Right lobe of liver (tissue), 4 donors: ENCODE results near the gene HS6ST2.

Experiments used
- POLR2A ChIP-seq: fragments of 450-650 bp; IDR thresholded peaks from one replicate; pipeline ENCODE4 v1.6.1; 2017; ENCODE audit warnings: antibody characterized with exemption, mild to moderate bottlenecking
- TF ChIP-seq, protein P1 (sequence below), 4 donors: fragments of 200-600 bp in 3 of 4; fragments of 450-650 bp in 1 of 4; IDR thresholded peaks; one replicate each; pipeline versions ENCODE4 v1.5.1 to v1.8.0; 2016 to 2022; ENCODE audit warnings: antibody characterized with exemption in 4 of 4, mild to moderate bottlenecking in 2 of 4
- donor health status: DM: no; HTN: no; CAD: no.
- donor health status: DM: no; HTN: no; CAD: no.
- donor health status: DM: no; HTN: yes; CAD: no.

DNA sequence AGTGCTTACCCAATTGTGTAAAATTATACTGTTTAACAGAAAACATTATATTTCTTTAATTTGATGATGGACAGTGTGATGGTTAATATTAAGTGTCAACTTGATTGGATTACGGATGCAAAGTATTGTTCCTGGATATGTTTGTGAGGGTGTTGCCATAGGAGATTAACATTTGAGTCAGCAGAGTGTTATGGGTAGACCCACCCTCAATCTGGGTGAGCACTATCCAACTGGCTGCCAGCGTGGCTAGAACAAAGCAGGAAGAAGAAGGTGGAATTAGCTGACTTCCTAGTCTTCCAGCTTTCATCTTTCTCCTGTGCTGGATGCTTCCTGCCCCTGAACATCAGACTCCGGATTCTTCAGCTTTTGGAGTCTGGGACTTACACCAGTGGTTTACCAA is 42.1 kb downstream of the HS6ST2 start:
- TF ChIP-seq, protein P1, sequence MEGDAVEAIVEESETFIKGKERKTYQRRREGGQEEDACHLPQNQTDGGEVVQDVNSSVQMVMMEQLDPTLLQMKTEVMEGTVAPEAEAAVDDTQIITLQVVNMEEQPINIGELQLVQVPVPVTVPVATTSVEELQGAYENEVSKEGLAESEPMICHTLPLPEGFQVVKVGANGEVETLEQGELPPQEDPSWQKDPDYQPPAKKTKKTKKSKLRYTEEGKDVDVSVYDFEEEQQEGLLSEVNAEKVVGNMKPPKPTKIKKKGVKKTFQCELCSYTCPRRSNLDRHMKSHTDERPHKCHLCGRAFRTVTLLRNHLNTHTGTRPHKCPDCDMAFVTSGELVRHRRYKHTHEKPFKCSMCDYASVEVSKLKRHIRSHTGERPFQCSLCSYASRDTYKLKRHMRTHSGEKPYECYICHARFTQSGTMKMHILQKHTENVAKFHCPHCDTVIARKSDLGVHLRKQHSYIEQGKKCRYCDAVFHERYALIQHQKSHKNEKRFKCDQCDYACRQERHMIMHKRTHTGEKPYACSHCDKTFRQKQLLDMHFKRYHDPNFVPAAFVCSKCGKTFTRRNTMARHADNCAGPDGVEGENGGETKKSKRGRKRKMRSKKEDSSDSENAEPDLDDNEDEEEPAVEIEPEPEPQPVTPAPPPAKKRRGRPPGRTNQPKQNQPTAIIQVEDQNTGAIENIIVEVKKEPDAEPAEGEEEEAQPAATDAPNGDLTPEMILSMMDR (IDR thresholded peaks at IDR 0.05): no peak
- no peak for TF ChIP-seq POLR2A
